Activated T-cell treated with anti-CD3 and anti-CD28 coated beads, Interleukin-2, amount 50 U/mL, for 72 hours (primary cell): ENCODE measurements around the gene OVOL1. TPM values are rescaled to one million over a fixed set of nuclear protein-coding genes. Genes with fewer than 3 reads are reported as not detected.

ENCODE experiments used
- ATAC-seq, 2 donors: fragments of 150-1000 bp; cut with Tn5 transposase; replicated peaks in 1 of 2; 2 replicates each; pipeline ENCODE4 v1.10.0; 2021; ENCODE audit warnings: moderate library complexity in 2 of 2, mild to moderate bottlenecking in 1 of 2
- DNase-seq, 2 donors: peaks; one replicate each; pipeline ENCODE4 v3.0.0; 2021 to 2022; ENCODE audit warnings: mixed read lengths in 1 of 2
- H3K27ac Mint-ChIP-seq: one replicate; pipeline ENCODE4 v1.8.0; 2022; ENCODE audit warnings: mild to moderate bottlenecking, moderate library complexity, mixed read lengths
- H3K27me3 Mint-ChIP-seq: one replicate; pipeline ENCODE4 v1.8.0; 2022; ENCODE audit warnings: low read depth, mixed read lengths
- H3K36me3 Mint-ChIP-seq, 2 donors: one replicate each; pipeline ENCODE4 v1.8.0; 2022; ENCODE audit warnings: mixed read lengths in 2 of 2, mild to moderate bottlenecking in 1 of 2; ENCODE audit not compliant: insufficient read depth in 2 of 2
- H3K4me1 Mint-ChIP-seq: one replicate; pipeline ENCODE4 v1.8.0; 2022; ENCODE audit warnings: low read depth, mixed read lengths
- H3K4me3 Mint-ChIP-seq, 2 donors: one replicate each; pipeline ENCODE4 v1.8.0; 2022; ENCODE audit warnings: mild to moderate bottlenecking in 2 of 2, mixed read lengths in 2 of 2, moderate library complexity in 2 of 2
- H3K9me3 Mint-ChIP-seq, 2 donors: one replicate each; pipeline ENCODE4 v1.8.0; 2022; ENCODE audit warnings: mixed read lengths in 2 of 2
- total RNA-seq, 2 donors: library from RNA; stranded (reverse); gene quantifications; one replicate each; pipeline ENCODE4 v1.2.3, GENCODE V29; 2022

Gene OVOL1
- total RNA-seq, 2 donors from 2014 or later, result 0.16 TPM; not detected in 1

DNA sequence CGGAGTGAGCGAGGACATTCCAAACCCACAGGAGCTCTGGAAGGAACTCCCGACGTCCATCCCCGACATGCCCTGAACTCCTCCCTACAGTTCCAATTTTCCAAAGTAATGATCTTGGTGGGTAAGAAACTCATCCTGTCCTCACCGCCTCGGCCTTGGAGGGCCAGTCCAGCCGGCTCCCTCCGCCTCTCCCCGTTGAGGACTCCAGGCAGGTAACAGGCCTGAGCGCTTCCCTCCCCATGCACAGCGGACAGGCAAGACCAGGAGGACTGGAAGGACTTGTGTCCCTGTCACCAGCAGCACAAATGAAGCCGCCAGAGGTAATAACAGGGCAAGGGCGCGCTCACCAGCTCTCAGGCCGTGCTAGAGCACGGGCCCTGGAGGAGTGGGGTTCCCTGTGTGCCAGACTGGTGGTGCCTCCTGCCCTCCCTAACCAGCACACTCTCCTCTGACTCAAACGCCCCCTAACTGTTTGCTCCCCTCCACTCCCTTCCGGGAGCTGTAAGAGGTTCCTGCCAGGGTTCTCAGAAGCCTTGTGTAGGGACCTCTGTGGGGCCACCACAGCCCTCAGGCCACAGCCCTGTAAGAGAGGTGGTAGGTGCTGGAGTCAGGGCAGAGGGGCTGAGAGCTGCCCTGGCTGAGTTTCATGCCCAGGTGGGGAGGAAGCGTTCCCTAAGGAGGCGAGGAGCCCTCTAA lies 17.1 kb downstream of the OVOL1 start:
- ATAC-seq, result no peak
- H3K4me1 Mint-ChIP-seq, result no peaks in the 10 kb centered on the region
- H3K27ac Mint-ChIP-seq, result no peak overlapping the region
- no peaks in the 10 kb centered on the region for H3K36me3 Mint-ChIP-seq
- H3K9me3 Mint-ChIP-seq, result no peaks in the 10 kb centered on the region
- no peak for DNase-seq
- peaks cover 45% of the 10 kb centered on the region for H3K27me3 Mint-ChIP-seq
- H3K4me3 Mint-ChIP-seq, result no peak overlapping the region

DNA sequence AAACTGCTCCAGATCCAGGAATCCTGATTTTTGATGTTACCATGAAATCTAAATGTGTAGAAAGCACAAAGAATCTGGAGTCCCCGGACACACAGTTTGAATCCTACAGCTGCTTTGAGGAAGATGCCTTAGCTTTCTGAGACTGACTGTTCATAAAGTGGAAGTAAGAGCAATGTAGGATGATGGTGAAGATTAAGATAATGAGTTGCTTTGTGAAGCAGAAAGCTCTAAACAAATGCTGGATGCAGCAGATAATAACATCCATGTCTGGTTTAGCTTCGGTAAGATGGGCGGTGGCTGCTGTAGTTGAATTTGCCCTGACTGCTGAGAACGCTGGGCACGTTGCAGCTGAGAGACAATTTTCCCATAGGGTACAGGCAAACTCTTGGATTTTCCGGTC lies 20.1 kb downstream of the OVOL1 start:
- Mint-ChIP-seq H3K27me3 (peaks cover 30% of the 10 kb centered on the region), H3K4me3 (no peak overlapping the region)
- ATAC-seq, result no peak

DNA sequence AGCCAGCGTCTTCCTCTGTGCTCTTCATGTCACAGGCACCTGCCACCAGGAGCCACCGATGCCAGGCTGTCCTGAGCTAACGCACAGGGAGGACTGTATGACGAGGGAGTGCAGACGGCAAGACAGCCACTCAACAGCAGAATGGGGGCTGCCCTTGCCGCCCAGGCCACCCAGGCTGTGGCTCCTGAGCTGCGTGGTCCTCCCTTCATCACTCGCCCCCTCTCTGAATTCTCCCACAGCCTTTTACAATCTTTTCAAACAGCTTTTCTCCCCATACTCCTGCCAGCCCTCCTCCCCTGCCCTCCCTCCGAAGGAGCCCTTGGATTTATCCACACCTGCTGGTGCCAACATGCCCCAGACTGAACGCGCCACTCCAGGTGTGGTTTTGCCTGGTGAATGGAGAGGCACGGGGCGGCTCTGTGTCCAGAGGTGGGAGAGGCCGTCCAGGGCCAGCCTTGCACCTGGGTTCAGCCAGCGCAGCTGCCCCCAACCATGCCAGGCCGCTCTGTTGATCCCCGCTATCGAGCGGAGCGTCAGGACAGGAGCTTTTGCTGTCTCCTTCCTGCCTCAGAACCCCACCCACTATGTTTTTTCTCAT lies 22.0 kb downstream of the OVOL1 start:
- ATAC-seq, result no peak
- no peaks in the 10 kb centered on the region for H3K9me3 Mint-ChIP-seq
- H3K27me3 Mint-ChIP-seq, result peaks cover 16% of the 10 kb centered on the region
- no peak overlapping the region for H3K4me3 Mint-ChIP-seq
- no peak overlapping the region for H3K27ac Mint-ChIP-seq
- H3K4me1 Mint-ChIP-seq, result no peaks in the 10 kb centered on the region
- H3K36me3 Mint-ChIP-seq, result no peaks in the 10 kb centered on the region
- DNase-seq, result no peak

More for the DNA sequence above, 20.1 kb downstream of the OVOL1 start:
- DNase-seq, result no peak
- Mint-ChIP-seq H3K9me3 (no peaks in the 10 kb centered on the region), H3K27ac (no peak overlapping the region), H3K4me1 (no peaks in the 10 kb centered on the region), H3K36me3 (no peaks in the 10 kb centered on the region)

DNA sequence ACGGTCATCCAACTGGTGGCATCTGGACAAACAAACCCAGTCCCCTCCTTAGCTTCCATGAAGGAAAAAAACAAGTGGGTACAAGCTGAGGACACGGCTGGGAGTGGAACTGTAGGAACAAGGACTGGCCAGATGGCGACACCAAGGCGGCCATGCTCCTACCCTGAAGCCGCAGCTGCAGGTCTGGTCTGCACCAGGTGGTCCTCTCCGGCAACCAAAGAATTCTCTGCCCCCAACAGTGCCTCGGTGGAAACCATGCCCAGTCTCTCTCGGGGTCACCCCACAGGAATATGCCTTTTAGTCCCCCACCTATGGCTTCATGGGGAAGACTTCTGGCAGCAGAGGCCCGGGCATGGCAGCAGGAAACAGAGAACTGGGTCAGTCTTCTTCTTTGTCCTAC lies 22.6 kb downstream of the OVOL1 start:
- no peaks in the 10 kb centered on the region for H3K36me3 Mint-ChIP-seq
- no peaks in the 10 kb centered on the region for H3K4me1 Mint-ChIP-seq
- peaks cover 11% of the 10 kb centered on the region for H3K27me3 Mint-ChIP-seq
- no peak overlapping the region for H3K4me3 Mint-ChIP-seq
- H3K27ac Mint-ChIP-seq, result no peak overlapping the region
- H3K9me3 Mint-ChIP-seq, result no peaks in the 10 kb centered on the region
- DNase-seq (no peak), ATAC-seq (no peak)

DNA sequence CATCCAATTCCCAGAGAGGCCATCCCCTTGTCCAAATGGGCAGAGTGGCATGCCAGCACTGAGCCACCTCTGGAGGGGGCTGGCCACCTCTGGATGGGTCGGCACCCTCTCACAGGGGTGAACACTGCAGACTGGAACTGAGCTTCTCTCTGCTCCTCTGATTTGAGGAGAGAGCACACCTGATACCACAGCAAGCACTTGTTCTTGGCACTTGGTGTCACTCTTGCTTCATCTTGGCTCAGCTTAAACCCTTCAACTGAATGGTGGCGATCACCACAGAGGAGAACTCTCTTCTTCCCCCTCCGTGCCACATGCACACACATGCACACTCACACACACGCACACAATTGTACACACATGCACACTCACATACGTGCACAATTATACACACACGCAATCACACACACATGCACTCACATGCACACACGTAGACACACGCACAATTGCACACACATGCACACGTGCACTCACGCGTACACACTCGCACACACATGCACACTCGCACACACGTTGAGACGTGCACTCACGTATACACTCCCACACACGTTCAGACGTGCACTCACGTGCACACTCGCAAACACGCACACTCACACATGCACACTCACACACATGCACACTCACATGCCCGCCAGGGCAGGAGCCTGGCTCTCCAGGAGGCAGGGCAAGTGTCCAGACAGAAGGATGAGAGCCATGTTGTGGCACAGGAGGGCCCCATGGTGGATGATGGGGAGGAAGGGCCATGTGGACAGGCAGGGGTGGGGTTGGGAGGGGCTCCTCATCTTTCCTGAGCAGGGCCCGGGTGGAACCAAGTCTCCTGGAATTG lies 23.4 kb downstream of the OVOL1 start:
- Mint-ChIP-seq H3K27me3 (peaks cover 7% of the 10 kb centered on the region), H3K4me3 (no peak overlapping the region), H3K27ac (no peak overlapping the region), H3K4me1 (no peaks in the 10 kb centered on the region), H3K9me3 (no peaks in the 10 kb centered on the region), H3K36me3 (no peaks in the 10 kb centered on the region)
- no peak for DNase-seq
- ATAC-seq, result peak in 1 of 2 donors; percentile 62

DNA sequence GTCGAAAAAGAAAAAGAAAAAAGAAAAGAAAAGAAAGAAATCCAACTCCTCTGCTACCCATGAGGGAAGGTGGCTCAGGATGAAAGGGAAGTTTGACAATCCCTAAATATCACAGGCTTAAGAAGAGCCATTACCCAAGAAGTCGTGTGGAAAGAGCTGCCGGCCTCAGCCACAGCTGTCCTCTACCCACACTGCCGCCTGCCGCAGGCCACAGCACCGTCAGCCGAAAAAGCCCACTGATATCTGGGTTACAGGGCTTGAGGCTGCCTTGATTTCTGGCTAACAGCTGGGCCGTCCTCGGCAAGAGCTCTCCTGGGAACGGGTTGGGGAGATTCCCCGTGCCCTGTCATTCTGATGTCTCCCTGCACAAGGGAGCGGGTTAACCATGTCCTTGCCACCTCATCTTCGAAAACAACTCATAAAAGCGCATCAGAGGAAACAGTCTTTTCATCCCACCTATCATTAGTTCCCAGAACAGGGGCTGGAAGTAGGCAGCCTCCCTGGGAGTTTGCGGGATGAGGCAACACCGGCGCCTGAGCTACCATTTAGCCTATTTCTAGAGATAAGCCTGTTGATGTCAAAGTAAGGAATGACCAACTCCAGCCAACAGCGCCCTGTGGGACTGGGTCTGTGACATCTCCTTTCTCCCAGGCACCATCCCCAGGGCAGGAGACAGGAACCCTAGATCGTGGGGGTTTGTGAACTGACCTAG lies 25.1 kb downstream of the OVOL1 start:
- ATAC-seq (no peak), DNase-seq (no peak)
- peaks cover 5% of the 10 kb centered on the region for H3K4me1 Mint-ChIP-seq
- H3K36me3 Mint-ChIP-seq, result no peaks in the 10 kb centered on the region
- no peaks in the 10 kb centered on the region for H3K9me3 Mint-ChIP-seq
- no peak overlapping the region for H3K27ac Mint-ChIP-seq
- peaks cover 7% of the 10 kb centered on the region for H3K27me3 Mint-ChIP-seq
- no peak overlapping the region for H3K4me3 Mint-ChIP-seq

DNA sequence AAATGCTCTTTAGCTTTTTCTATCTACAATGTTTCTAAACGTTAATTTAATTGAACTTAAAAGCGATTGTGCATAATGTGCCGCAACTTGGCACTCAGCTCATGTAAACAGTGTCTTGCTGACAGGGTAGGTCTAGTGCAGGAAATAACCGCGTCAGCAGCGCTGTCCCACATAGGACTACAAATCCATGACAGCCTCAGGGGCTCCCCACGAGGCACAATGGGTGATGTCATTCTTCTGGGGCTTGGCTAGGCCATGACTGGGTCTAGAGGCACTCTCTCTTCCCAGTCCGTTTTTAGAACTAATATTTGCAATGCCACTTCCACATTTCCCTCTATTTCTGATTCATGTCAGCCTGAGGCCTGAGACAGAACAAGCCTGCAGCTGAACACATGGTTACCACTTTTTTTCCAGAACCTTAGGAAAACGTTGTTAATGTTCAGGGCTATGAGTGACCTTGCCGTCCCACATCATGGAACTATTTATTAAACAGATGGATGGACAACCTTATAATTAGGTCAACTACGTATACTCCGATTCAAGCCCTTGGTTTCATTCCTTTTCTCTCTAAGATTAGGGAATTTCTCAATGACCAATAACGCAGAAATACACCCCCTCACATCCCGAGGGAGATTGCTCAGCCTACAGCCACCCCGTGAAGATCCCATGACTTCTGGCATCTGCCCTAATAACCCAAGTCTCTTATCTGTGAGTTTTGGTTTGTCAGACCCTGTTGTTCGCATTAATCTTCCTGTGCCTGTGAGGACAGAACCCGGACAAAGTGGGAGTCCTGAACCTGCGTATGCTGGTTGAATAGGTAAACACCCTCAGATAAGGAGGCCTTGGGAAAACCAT lies 27.5 kb downstream of the OVOL1 start:
- Mint-ChIP-seq H3K9me3 (no peaks in the 10 kb centered on the region), H3K27ac (no peak overlapping the region), H3K4me1 (peaks cover 19% of the 10 kb centered on the region), H3K27me3 (no peaks in the 10 kb centered on the region), H3K4me3 (no peak overlapping the region), H3K36me3 (no peaks in the 10 kb centered on the region)
- DNase-seq (no peak), ATAC-seq (no peak)

DNA sequence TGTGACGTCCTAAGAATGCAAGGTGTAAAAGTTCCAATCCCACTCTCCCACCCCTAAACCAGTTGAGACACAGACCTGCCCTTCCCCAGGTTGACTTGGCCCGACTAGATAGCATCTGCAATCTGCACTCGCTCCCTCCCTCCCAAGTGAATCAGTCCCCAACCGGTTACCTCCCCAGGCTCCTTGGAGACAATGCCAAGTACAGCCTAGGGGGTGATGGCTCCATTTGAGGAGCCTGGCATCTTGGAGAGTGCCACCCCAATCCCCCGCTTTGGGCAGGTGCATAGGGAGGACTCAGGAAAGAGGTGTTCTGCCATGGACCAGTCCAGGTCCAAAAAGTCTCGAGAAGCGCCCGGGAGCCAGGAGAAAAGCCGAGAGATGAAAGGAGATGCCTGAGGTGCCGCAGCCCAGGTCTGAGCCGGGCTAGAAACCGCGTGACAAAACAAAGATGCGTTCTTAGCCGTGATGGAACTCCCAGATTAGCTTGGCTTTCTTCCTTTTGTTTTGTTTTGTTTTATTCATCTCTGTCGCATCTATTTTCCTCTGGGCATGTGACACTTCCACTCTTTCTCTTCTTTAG lies 28.2 kb downstream of the OVOL1 start:
- H3K9me3 Mint-ChIP-seq, result no peaks in the 10 kb centered on the region
- H3K36me3 Mint-ChIP-seq, result no peaks in the 10 kb centered on the region
- no peaks in the 10 kb centered on the region for H3K27me3 Mint-ChIP-seq
- peaks cover 19% of the 10 kb centered on the region for H3K4me1 Mint-ChIP-seq
- no peak overlapping the region for H3K27ac Mint-ChIP-seq
- DNase-seq (no peak), ATAC-seq (no peak)
- no peak overlapping the region for H3K4me3 Mint-ChIP-seq

DNA sequence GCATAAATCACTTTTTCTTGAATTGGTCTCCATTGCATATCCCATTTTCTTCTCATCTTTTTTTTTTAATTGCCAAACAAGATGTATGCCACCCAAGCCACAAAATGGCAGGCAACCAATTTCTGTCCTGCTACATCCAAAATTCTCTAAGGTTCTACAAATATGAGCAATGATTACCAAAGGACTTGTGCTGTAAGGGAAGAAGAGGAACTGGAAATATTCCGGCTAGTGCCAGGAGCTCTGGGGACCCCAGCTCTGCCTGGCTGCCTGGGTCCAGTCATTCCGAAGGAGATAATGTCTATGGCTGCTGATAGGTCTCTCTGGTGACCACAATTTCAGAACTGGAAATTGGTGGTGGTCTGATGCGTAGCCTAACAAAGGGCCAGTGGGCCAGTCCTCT lies 29.8 kb downstream of the OVOL1 start:
- H3K4me1 Mint-ChIP-seq, result peaks cover 19% of the 10 kb centered on the region
- no peak overlapping the region for H3K27ac Mint-ChIP-seq
- H3K4me3 Mint-ChIP-seq, result peak overlapping the region; percentile 85 to 95
- H3K9me3 Mint-ChIP-seq, result no peaks in the 10 kb centered on the region
- no peaks in the 10 kb centered on the region for H3K27me3 Mint-ChIP-seq
- no peak for DNase-seq
- no peaks in the 10 kb centered on the region for H3K36me3 Mint-ChIP-seq
- ATAC-seq, result no peak

DNA sequence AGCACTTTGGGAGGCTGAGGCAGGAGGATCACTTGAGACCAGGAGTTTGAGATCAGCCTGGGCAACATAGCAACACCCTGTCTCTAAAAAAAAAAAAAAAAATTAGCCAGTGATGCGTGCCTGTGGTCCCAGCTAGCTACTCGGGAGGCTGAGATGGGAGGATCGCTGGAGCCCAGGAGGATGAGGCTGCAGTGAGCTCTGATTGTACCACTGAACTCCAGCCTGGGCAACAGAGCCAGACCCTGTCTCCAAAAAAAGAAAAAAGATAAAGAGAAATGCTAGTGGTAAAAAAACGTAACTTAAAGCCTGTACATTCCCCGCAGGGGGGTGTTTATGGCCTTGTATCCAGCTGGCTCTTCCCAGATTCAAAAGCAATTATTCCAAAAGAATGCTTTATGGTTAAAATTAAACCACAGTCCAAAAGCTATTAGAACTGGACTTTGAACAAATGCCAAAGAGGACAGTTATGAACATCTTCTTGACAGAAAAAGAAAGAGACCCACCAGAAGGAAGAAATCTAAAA lies 30.5 kb downstream of the OVOL1 start:
- H3K4me3 Mint-ChIP-seq, result peak overlapping the region; percentile 85 to 95
- no peaks in the 10 kb centered on the region for H3K9me3 Mint-ChIP-seq
- no peak for DNase-seq
- no peaks in the 10 kb centered on the region for H3K27me3 Mint-ChIP-seq
- H3K36me3 Mint-ChIP-seq, result no peaks in the 10 kb centered on the region
- peaks cover 19% of the 10 kb centered on the region for H3K4me1 Mint-ChIP-seq
- no peak for ATAC-seq
- H3K27ac Mint-ChIP-seq, result peak overlapping the region; percentile 92

DNA sequence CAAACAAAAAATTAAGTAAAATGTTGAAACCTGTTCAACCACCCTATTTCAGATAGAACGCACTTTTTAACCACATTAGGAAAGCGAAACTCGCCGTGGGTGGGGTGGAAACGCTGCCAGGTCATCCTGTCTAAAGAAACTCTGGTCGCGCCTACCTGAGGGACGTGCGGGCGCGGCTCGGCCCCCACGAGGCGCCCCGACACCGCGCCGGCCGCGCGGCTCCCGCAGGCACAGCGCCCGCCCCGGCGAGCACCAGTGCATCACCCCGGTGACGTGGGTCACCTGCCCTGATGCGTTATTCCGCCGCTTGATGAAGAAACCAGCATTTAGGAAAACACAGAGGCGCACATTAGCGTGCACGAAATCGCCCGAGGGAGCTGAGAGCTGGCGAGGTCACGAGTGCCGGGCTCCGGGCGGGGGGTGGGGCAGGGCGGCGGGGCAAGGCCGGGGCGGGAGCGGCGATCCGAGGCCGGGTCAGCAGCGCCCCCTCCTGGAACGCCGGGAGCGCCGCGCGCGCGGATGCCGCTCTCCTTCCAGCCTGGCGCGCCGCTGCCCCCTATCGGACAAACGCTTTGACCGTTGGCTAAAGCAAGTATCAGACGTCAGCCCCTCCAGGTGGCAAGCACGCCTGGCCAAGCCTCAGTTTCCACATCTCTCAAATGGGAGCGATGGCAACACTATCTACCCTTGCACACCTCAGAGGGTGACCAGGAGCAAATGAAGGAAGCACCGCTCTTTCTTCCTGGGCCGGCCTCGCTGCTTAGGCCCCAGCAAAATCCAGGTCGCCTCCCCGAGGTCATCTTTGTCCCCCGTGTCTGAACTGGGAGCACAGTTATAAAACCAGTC lies 31.2 kb downstream of the OVOL1 start:
- H3K9me3 Mint-ChIP-seq, result no peaks in the 10 kb centered on the region
- peaks cover 19% of the 10 kb centered on the region for H3K4me1 Mint-ChIP-seq
- DNase-seq (peak; percentile 96 to 98), ATAC-seq (peak; percentile 91 to 96)
- peak overlapping the region; percentile 85 to 95 for H3K4me3 Mint-ChIP-seq
- no peaks in the 10 kb centered on the region for H3K36me3 Mint-ChIP-seq
- H3K27me3 Mint-ChIP-seq, result no peaks in the 10 kb centered on the region
- peak overlapping the region; percentile 92 for H3K27ac Mint-ChIP-seq
